GM10266 (cell line): ENCODE results near the gene CDKN1A.
"Not testable (repeated sequence)": the region's sequence is repeated elsewhere in the genome, so short reads cannot be mapped to it uniquely, and the experiment has no call there.

ENCODE experiments used
- DNase-seq: peaks from one replicate; pipeline ENCODE4 v3.0.0; 2012; ENCODE audit errors: extremely low spot score
- CTCF ChIP-seq: IDR thresholded peaks from 2 replicates; pipeline ENCODE4 v1.5.1; 2012; ENCODE audit warnings: mild to moderate bottlenecking, low read depth; ENCODE audit not compliant: control insufficient read depth, insufficient read depth; ENCODE audit errors: missing control alignments

CDKN1A gene

GRCh38 chr6:36722879-36723278, 44.4 kb downstream of the CDKN1A start:
- no peak for DNase-seq
- TF ChIP-seq CTCF = no peak

GRCh38 chr6:36723992-36724391, 45.5 kb downstream of the CDKN1A start:
- DNase-seq = not testable (repeated sequence)

GRCh38 chr6:36724514-36725390, 46.2 kb downstream of the CDKN1A start:
- peak; percentile 59 for TF ChIP-seq CTCF
- DNase-seq = peak; percentile 72

- no peak for TF ChIP-seq CTCF
- DNase-seq = no peak
Measured at GRCh38 chr6:36725581-36725980, 47.1 kb downstream of the CDKN1A start.

- DNase-seq = no peak
- no peak for TF ChIP-seq CTCF
Measured at GRCh38 chr6:36727505-36728021, 49.0 kb downstream of the CDKN1A start.

- no peak for DNase-seq
Measured at GRCh38 chr6:36728289-36729160, 50.0 kb downstream of the CDKN1A start.

More at GRCh38 chr6:36728289-36729160, 50.0 kb downstream of the CDKN1A start:
- TF ChIP-seq CTCF = no peak
